Activated CD8-positive, alpha-beta T cell treated with anti-CD3 and anti-CD28 coated beads for 36 hours (primary cell): ENCODE measurements around the gene ALKBH7. TPM values are rescaled to one million over a fixed set of nuclear protein-coding genes. Genes with fewer than 3 reads are reported as not detected.
"Not testable (repeated sequence)": the region's sequence is repeated elsewhere in the genome, so short reads cannot be mapped to it uniquely, and the experiment has no call there.

ENCODE experiments used
- ATAC-seq: fragments of 200-7000 bp; cut with Tn5 transposase; one replicate; pipeline ENCODE4 v1.10.0; 2021; ENCODE audit warnings: mild to moderate bottlenecking, moderate library complexity
- CTCF ChIA-PET: fragments of 350-600 bp; sonication (Branson Sonifier 250); formaldehyde crosslinking; loops from one replicate; lab custom pipeline; 2021; ENCODE audit warnings: antibody characterized with exemption; lab: Charles Lee
- POLR2A ChIA-PET: fragments of 350-600 bp; sonication (Branson Sonifier 250); formaldehyde crosslinking; loops from one replicate; lab custom pipeline; 2021; ENCODE audit warnings: antibody characterized with exemption; lab: Charles Lee
- DNase-seq: peaks from one replicate; pipeline ENCODE4 v3.0.0-alpha.2; 2020
- H3K27ac Mint-ChIP-seq: one replicate; pipeline ENCODE4 v1.8.0; 2021; ENCODE audit warnings: mild to moderate bottlenecking, mixed read lengths
- H3K27me3 Mint-ChIP-seq: one replicate; pipeline ENCODE4 v1.8.0; 2021; ENCODE audit warnings: mixed read lengths
- H3K36me3 Mint-ChIP-seq: one replicate; pipeline ENCODE4 v1.8.0; 2021; ENCODE audit warnings: low read depth, mixed read lengths
- H3K4me1 Mint-ChIP-seq: one replicate; pipeline ENCODE4 v1.8.0; 2021; ENCODE audit warnings: low read depth, mixed read lengths
- H3K4me3 Mint-ChIP-seq: one replicate; pipeline ENCODE4 v1.8.0; 2021; ENCODE audit warnings: mild to moderate bottlenecking, moderate library complexity, mixed read lengths
- H3K9me3 Mint-ChIP-seq: one replicate; pipeline ENCODE4 v1.8.0; 2021; ENCODE audit warnings: mixed read lengths
- intact Hi-C: fragments of 100-400 bp; cut with micrococcal nuclease; formaldehyde crosslinking; loops from one replicate; pipeline ENCODE4 v1.10.0; 2022
- total RNA-seq, 2 experiments: library from RNA; stranded (reverse); gene quantifications; one replicate each; pipeline ENCODE4 v1.2.3, GENCODE V29; 2021
- TF ChIP-seq, protein P1 (sequence below): fragments of 200-600 bp; IDR thresholded peaks from one replicate; pipeline ENCODE4 v1.8.0; 2022; ENCODE audit warnings: antibody characterized with exemption, mild to moderate bottlenecking

ALKBH7 gene
- total RNA-seq, 2 experiments from 2014 or later, result 34.9 to 40.1 TPM

DNA sequence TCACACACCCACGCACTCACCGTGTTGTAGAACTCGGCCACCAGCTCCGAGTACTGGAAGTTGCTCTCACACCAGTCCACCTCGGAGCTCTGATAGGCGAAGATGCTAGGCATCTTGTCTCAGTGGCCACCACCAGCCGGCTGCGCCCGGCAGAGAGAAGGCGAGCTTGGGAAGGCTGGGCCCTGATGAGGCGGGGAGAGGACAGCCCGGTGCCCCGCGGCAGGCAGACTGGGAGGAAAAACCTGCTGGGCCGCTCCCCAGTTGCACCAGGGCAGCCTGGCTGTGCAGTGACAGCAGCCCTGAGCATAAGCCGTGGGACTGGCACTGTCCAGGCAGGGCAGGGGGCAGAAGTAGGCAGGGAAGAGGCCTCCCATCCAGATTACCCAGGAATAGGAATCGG lies 39.2 kb upstream of the ALKBH7 start, which contains the start of gene ACER1:
Gene ACER1 (minus strand): TSS at position 174 of the 400 bp plus-strand sequence. CDS start 61 bp downstream, at position 113.
- H3K27ac Mint-ChIP-seq, result no peak within 1 kb of the TSS

DNA sequence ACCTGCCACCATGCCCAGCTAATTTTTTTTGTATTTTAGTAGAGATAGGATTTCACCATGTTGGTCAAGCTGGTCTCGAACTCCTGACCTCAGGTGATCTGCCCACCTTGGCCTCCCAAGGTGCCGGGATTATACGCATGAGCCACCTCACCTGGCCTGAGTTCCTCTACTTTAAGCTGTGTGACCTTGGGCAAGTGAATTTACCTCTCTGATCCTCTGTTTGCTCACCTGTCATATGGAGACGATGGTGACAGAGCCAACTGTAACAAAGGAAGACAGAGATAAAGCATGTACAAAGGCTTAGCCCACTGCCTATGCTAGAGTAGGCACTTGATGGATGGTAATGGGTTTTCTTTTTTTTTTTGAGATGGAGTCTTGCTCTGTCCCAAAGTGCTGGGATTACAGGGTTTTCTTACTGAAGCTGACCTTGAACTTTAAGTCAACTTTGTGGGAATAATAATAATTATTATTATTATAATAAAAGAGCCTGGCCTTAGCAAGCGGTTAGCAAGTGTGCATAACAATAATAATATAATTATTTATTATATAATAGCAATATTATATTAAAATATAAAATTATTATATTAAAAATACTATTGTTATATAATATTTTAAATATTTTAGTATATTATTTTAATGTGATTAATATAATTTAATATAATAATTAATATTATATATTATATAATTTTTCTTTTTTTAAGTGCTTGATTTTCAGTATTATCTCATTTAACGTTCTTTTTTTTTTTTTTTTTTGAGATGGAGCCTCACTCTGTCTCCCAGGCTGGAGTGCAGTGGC lies 37.9 kb upstream of the ALKBH7 start:
- ATAC-seq (no peak), DNase-seq (no peak)
- CTCF ChIA-PET, result no interaction called here
- no peak overlapping the region for H3K27ac Mint-ChIP-seq
- H3K4me3 Mint-ChIP-seq, result no peak overlapping the region
- POLR2A ChIA-PET, result interaction anchor here (0.6 kb wide), 1 partner anchor 19 kb away, joined by 3 read pairs; no protein-coding TSS in a partner anchor
- peaks cover 1% of the 10 kb centered on the region for H3K9me3 Mint-ChIP-seq
- TF ChIP-seq, protein P1, sequence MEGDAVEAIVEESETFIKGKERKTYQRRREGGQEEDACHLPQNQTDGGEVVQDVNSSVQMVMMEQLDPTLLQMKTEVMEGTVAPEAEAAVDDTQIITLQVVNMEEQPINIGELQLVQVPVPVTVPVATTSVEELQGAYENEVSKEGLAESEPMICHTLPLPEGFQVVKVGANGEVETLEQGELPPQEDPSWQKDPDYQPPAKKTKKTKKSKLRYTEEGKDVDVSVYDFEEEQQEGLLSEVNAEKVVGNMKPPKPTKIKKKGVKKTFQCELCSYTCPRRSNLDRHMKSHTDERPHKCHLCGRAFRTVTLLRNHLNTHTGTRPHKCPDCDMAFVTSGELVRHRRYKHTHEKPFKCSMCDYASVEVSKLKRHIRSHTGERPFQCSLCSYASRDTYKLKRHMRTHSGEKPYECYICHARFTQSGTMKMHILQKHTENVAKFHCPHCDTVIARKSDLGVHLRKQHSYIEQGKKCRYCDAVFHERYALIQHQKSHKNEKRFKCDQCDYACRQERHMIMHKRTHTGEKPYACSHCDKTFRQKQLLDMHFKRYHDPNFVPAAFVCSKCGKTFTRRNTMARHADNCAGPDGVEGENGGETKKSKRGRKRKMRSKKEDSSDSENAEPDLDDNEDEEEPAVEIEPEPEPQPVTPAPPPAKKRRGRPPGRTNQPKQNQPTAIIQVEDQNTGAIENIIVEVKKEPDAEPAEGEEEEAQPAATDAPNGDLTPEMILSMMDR, result no peak
- H3K4me1 Mint-ChIP-seq, result no peaks in the 10 kb centered on the region
- no peaks in the 10 kb centered on the region for H3K27me3 Mint-ChIP-seq
- H3K36me3 Mint-ChIP-seq, result peaks cover 1% of the 10 kb centered on the region
- intact Hi-C loops, result no loop called here

More for the DNA sequence above, 39.2 kb upstream of the ALKBH7 start, which contains the start of gene ACER1:
- ATAC-seq, result no peak
- no peaks in the 10 kb centered on the region for H3K9me3 Mint-ChIP-seq
- TF ChIP-seq, protein P1, result no peak
- no peaks in the 10 kb centered on the region for H3K36me3 Mint-ChIP-seq
- intact Hi-C loops, result no loop called here
- H3K4me1 Mint-ChIP-seq, result no peaks in the 10 kb centered on the region
- ChIA-PET POLR2A (no interaction called here), CTCF (interaction anchor here (1.2 to 1.5 kb wide), 2 partner anchors 33 to 34 kb away, joined by 3 to 4 read pairs; no protein-coding TSS in a partner anchor)
- no peak for DNase-seq
- H3K27me3 Mint-ChIP-seq, result no peaks in the 10 kb centered on the region
- no peak within 1 kb of the TSS for H3K4me3 Mint-ChIP-seq

DNA sequence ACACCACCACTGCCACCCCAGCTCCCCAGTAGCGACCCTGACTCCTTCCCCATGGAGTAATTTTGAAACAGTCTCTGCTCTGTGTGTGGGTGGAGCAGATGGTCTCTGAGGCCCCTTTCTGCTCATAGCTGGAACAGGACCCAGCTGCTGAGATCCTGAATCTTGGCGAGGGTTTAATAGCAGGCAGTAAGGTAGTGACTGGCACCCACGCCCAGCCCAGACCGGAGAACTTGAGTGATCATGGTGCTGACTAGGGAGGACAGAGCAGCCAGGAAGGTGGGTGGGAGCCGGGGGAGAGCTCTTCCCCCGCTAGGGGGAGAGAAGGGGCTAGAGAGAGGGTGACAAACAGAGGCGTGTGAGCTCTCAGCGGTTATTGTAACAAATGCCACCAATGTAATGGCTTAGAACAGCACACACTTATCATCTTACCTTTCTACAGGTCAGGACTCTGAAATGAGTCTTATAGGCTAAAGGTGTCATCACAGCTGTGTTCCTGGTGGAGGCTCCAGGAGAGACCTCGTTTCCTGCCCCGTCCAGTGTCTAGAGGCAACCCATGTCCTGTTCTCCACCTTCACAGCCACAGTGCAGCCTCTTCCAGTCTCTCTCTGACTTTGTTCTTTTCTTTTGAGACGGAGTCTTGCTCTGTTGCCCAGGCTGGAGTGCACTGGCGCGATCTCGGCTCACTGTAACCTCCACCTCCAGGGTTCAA lies 31.9 kb upstream of the ALKBH7 start:
- Mint-ChIP-seq H3K9me3 (peaks cover 4% of the 10 kb centered on the region), H3K4me3 (no peak overlapping the region), H3K27ac (no peak overlapping the region), H3K4me1 (peaks cover 10% of the 10 kb centered on the region), H3K27me3 (no peaks in the 10 kb centered on the region), H3K36me3 (peaks cover 7% of the 10 kb centered on the region)
- ChIA-PET POLR2A (interaction anchor here (0.6 kb wide), 1 partner anchor 452 kb away, joined by 3 read pairs; no protein-coding TSS in a partner anchor), CTCF (interaction anchor here (0.6 to 1.2 kb wide), 4 partner anchors 12 to 523 kb away, joined by 3 to 4 read pairs (median 3); no protein-coding TSS in a partner anchor)
- intact Hi-C loops, result no loop called here
- TF ChIP-seq, protein P1, result no peak
- ATAC-seq (peak; percentile 60), DNase-seq (peak; percentile 21)

DNA sequence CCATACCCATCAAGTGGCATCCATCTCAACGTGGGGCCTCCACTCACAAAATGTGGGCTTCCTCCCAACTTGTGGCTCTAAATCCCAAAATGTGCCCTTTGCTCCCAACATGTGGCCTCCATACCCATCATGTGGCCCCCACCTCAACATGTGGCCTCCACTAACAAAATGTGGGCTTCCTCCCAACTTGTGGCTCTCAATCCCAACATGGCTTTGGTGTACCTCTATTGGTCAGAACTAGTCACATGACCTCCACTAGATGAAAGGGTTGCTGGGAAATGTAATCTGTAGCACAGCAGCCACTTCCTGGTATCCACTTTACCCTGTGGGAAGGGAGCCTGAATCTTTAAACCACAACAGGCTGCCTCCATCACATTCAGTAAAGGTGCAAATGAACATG lies 29.1 kb upstream of the ALKBH7 start:
- POLR2A ChIA-PET, result no interaction called here
- ATAC-seq, result peak; percentile 51
- H3K4me1 Mint-ChIP-seq, result peaks cover 10% of the 10 kb centered on the region
- H3K9me3 Mint-ChIP-seq, result peaks cover 4% of the 10 kb centered on the region
- no peak overlapping the region for H3K27ac Mint-ChIP-seq
- H3K27me3 Mint-ChIP-seq, result no peaks in the 10 kb centered on the region
- DNase-seq, result no peak
- H3K36me3 Mint-ChIP-seq, result peaks cover 7% of the 10 kb centered on the region
- intact Hi-C loops, result no loop called here
- TF ChIP-seq, protein P1, result no peak
- no peak overlapping the region for H3K4me3 Mint-ChIP-seq
- CTCF ChIA-PET, result no interaction called here

DNA sequence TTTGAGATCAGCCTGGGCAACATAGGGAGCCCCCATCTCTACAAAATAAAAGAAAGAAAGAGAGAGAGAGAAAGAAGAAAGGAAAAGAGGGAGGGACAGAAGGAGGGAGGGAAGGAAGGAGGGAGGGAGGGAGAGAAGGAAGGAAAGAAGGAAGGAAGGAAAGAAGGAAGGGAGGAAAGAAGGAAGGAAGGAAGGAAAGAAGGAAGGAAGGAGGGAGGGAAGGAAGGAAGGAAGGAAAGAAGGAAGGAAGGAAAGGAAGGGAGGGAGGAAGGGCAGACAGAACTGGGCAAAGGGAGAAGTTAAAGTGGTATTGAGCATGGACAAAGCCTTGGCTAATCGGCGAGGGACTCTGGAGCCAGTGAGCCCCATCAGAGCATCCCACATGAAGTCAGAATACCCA lies 23.3 kb upstream of the ALKBH7 start:
- H3K27ac Mint-ChIP-seq, POLR2A ChIA-PET: not testable (repeated sequence)

More for the DNA sequence above, 23.3 kb upstream of the ALKBH7 start:
- H3K4me1 Mint-ChIP-seq, H3K36me3 Mint-ChIP-seq, intact Hi-C loops, ATAC-seq, H3K27me3 Mint-ChIP-seq, H3K4me3 Mint-ChIP-seq, DNase-seq, CTCF ChIA-PET, H3K9me3 Mint-ChIP-seq: not testable (repeated sequence)
